K562 (cell line): ENCODE data around the gene ZNF618. TPM values are rescaled to one million over a fixed set of nuclear protein-coding genes. Genes with fewer than 3 reads are reported as not detected.

Experiments
- ATAC-seq: fragments of 200-7000 bp; cut with Tn5 transposase; 3 replicates; pipeline ENCODE4 v1.9.1; 2020; ENCODE audit warnings: moderate library complexity
- BruUV-seq: library from RNA; stranded (reverse); fragments of 400-500 nt; replicated peaks from 2 replicates; lab custom pipeline; 2021; lab: Mats Ljungman, UMichigan
- CTCF ChIA-PET: fragments of 300-600 bp; formaldehyde crosslinking; extraction: SDS; loops from one replicate; lab custom pipeline; 2021; ENCODE audit warnings: low intra/inter-chr PET ratio; lab: Yijun Ruan, JAX
- POLR2A ChIA-PET: fragments of 300-600, 350-650 bp; sonication (Branson Sonifier 250); formaldehyde crosslinking; extraction: SDS; loops from one replicate; lab custom pipeline; 2021; ENCODE audit warnings: antibody characterized with exemption, inconsistent platforms; lab: Yijun Ruan, JAX
- DNase-seq, 4 experiments: peaks; one replicate each; pipeline versions ENCODE4 v3.0.0 to v3.0.0-alpha.2; 2011 to 2018; ENCODE audit warnings: low spot score in 3 of 4, mixed read lengths in 3 of 4; ENCODE audit errors: extremely low read depth in 1 of 4
- FAIRE-seq: peaks from 2 replicates; lab custom pipeline; 2011; peaks lifted over from hg19 to GRCh38; lab: Jason Lieb, UNC
- H2AFZ ChIP-seq: 2 replicates; pipeline ENCODE4 v1.6.0; 2011; ENCODE audit warnings: low read depth, low read length, control low read depth, inconsistent platforms
- H3K27ac ChIP-seq: fragments of 200-600 bp; 3 replicates; pipeline ENCODE4 v1.8.0; 2011; ENCODE audit warnings: low read depth, mild to moderate bottlenecking, control low read depth, inconsistent platforms, low read length, moderate library complexity, mixed read lengths; ENCODE audit errors: extremely low read depth
- H3K27me3 ChIP-seq, 2 experiments: fragments of 300-600 bp in 1 of 2; 2 replicates in 1 of 2; 3 replicates in 1 of 2; pipeline versions ENCODE4 v1.6.0 to v1.8.0; 2011; ENCODE audit warnings: inconsistent platforms in 2 of 2, low read length in 2 of 2, mild to moderate bottlenecking in 1 of 2, mixed read lengths in 1 of 2, moderate library complexity in 1 of 2; ENCODE audit not compliant: control insufficient read depth in 2 of 2, insufficient read depth in 2 of 2
- H3K36me3 ChIP-seq: fragments of 300-600 bp; 3 replicates; pipeline ENCODE4 v1.8.0; 2011; ENCODE audit warnings: mild to moderate bottlenecking, low read length, inconsistent platforms; ENCODE audit not compliant: control insufficient read depth, insufficient read depth
- H3K4me1 ChIP-seq, 2 experiments: fragments of 200-600 bp in 1 of 2; replicated peaks in 1 of 2; 2 replicates in 1 of 2; 3 replicates in 1 of 2; pipeline versions ENCODE4 v1.5.1 to v1.8.0; 2011; ENCODE audit warnings: inconsistent platforms in 2 of 2, low read length in 2 of 2, mild to moderate bottlenecking in 1 of 2, mixed read lengths in 1 of 2, moderate library complexity in 1 of 2; ENCODE audit not compliant: control insufficient read depth in 2 of 2, insufficient read depth in 2 of 2
- H3K4me2 ChIP-seq: 2 replicates; pipeline ENCODE4 v1.6.1; 2011; ENCODE audit warnings: low read length, control low read depth, inconsistent platforms, mixed read lengths; ENCODE audit not compliant: insufficient read depth
- H3K4me3 ChIP-seq: fragments of 200-600 bp; sonication (generic), shearing (Covaris generic); 2 replicates; pipeline ENCODE4 v1.5.1; 2016; ENCODE audit warnings: control low read depth, inconsistent platforms
- H3K79me2 ChIP-seq: fragments of 200-600 bp; 3 replicates; pipeline ENCODE4 v1.8.0; 2011; ENCODE audit warnings: low read length, inconsistent platforms; ENCODE audit not compliant: control insufficient read depth, insufficient read depth
- H3K9ac ChIP-seq, 2 experiments: 2 replicates each; pipeline versions ENCODE4 v1.6.0 to v1.6.1; 2011; ENCODE audit warnings: low read depth in 2 of 2, low read length in 2 of 2, control low read depth in 1 of 2, inconsistent platforms in 1 of 2, mild to moderate bottlenecking in 1 of 2, mixed read lengths in 1 of 2; ENCODE audit not compliant: insufficient read depth in 1 of 2
- H3K9me1 ChIP-seq: one replicate; pipeline ENCODE4 v1.6.0; 2011; ENCODE audit warnings: inconsistent platforms, mild to moderate bottlenecking, low read length, moderate library complexity; ENCODE audit not compliant: control insufficient read depth, insufficient read depth
- H3K9me3 ChIP-seq: replicated peaks from 2 replicates; pipeline ENCODE4 v1.5.1; 2011; ENCODE audit warnings: low read depth, low read length, inconsistent platforms; ENCODE audit not compliant: control insufficient read depth, insufficient read depth
- H4K20me1 ChIP-seq: replicated peaks from 2 replicates; pipeline ENCODE4 v1.6.1; 2011; ENCODE audit warnings: low read length, inconsistent platforms, mixed read lengths; ENCODE audit not compliant: control insufficient read depth, insufficient read depth
- BCLAF1 ChIP-seq, 2 experiments: fragments of 450-650 bp in 1 of 2; IDR thresholded peaks; 2 replicates each; pipeline ENCODE4 v1.6.1; 2011 to 2017; ENCODE audit warnings: low read depth in 2 of 2, antibody characterized with exemption in 1 of 2, borderline replicate concordance in 1 of 2, low read length in 1 of 2, mild to moderate bottlenecking in 1 of 2, mixed read lengths in 1 of 2; ENCODE audit not compliant: control insufficient read depth in 1 of 2
- CHD1 ChIP-seq: fragments of 200-600 bp; sonication (generic); IDR thresholded peaks from one replicate; pipeline ENCODE4 v1.6.1; 2012; ENCODE audit warnings: mild to moderate bottlenecking, moderate library complexity, low read length, inconsistent platforms
- FOXJ2 ChIP-seq: fragments of 200-800 bp; sonication (Bioruptor generic); IDR thresholded peaks from 2 replicates; pipeline ENCODE4 v1.6.1; 2016; ENCODE audit warnings: missing genetic modification characterization, missing compliant biosample characterization
- HEY1 ChIP-seq: fragments of 250-450 bp; sonication (Bioruptor Pico); IDR thresholded peaks from 2 replicates; pipeline ENCODE4 v1.5.0; 2020; ENCODE audit warnings: mild to moderate bottlenecking, moderate library complexity, borderline replicate concordance
- KAT8 ChIP-seq: fragments of 450-650 bp; IDR thresholded peaks from 2 replicates; pipeline ENCODE4 v1.6.1; 2016; ENCODE audit warnings: low read depth, mild to moderate bottlenecking
- PHF8 ChIP-seq: fragments of 200-600 bp; sonication (generic); IDR thresholded peaks from 2 replicates; pipeline ENCODE4 v1.6.1; 2012; ENCODE audit warnings: mixed run types, mild to moderate bottlenecking, inconsistent platforms, low read length, moderate library complexity, borderline replicate concordance
- SIN3A ChIP-seq, 2 experiments: fragments of 150-350 bp in 1 of 2; IDR thresholded peaks; 2 replicates each; pipeline ENCODE4 v1.6.1; 2011 to 2016; ENCODE audit warnings: borderline replicate concordance in 2 of 2, low read depth in 2 of 2, low read length in 2 of 2, mild to moderate bottlenecking in 2 of 2, moderate library complexity in 2 of 2; ENCODE audit not compliant: control insufficient read depth in 1 of 2
- TAF15 ChIP-seq: fragments of 200-400 bp; formaldehyde crosslinking; IDR thresholded peaks from 2 replicates; pipeline ENCODE4 v1.6.1; 2017; ENCODE audit warnings: mild to moderate bottlenecking, low read depth, low read length, moderate library complexity
- TBP ChIP-seq: optimal IDR thresholded peaks from 2 replicates; pipeline ENCODE3; 2011; ENCODE audit warnings: low read depth, low read length, improper control_type of control experiment
- THRA ChIP-seq: fragments of 450-650 bp; IDR thresholded peaks from 2 replicates; pipeline ENCODE4 v1.6.1; 2017; ENCODE audit warnings: mild to moderate bottlenecking, moderate library complexity
- ZKSCAN3 ChIP-seq: fragments of 250-450 bp; sonication (Bioruptor Pico); IDR thresholded peaks from 2 replicates; pipeline ENCODE4 v1.4.0; 2020
- ZNF780A ChIP-seq: fragments of 250-450 bp; sonication (Bioruptor Pico); IDR thresholded peaks from 2 replicates; pipeline ENCODE4 v1.5.0; 2021; ENCODE audit warnings: mild to moderate bottlenecking
- WGBS: fragments of 100-300 bp; shearing (Covaris generic); methylation state at CpG from one replicate; pipeline ENCODE4 v1.1.6; 2016; ENCODE audit warnings: low coverage, mixed read lengths; ENCODE audit not compliant: insufficient coverage; ENCODE audit errors: missing lambda C conversion rate; 5-methylcytosine and 5-hydroxymethylcytosine counted together
- in situ Hi-C: fragments of 300-500 bp; cut with MboI; formaldehyde crosslinking; loops from 4 replicates; pipeline ENCODE4 v1.15.0; 2018; ENCODE audit warnings: inconsistent platforms, mixed read lengths
- intact Hi-C: fragments of 100-400 bp; cut with micrococcal nuclease; formaldehyde crosslinking; loops from 2 replicates; pipeline ENCODE4 v1.14.2; 2022
- polyA plus RNA-seq, 8 experiments: library from polyadenylated mRNA; depleted of rRNA in 4 of 8; stranded (reverse) in 5 of 8; unstranded in 3 of 8; fragments of >200 nt; fragmentation: Nextera tagmentation in 2 of 8; fragmentation: Illumina TruSeq in 1 of 8; extraction: Ambion mirVana in 2 of 8; extraction: Trizol in 1 of 8; gene quantifications; 2 replicates each; pipeline versions ENCODE4 v1.2.1 to v1.2.3, GENCODE V29; 2011 to 2014; ENCODE audit warnings: inconsistent platforms in 1 of 8, missing spikeins in 1 of 8
- total RNA-seq, 7 experiments: library from RNA; depleted of rRNA in 6 of 7; stranded (reverse); fragments of >200 nt in 6 of 7; fragmentation: Illumina TruSeq in 2 of 7; extraction: Trizol in 2 of 7; gene quantifications; 2 replicates each; pipeline versions ENCODE4 v1.2.1 to v1.2.3, GENCODE V29; 2011 to 2021; ENCODE audit warnings: low replicate concordance in 1 of 7

ZNF618 gene
- total and polyA plus RNA-seq, 9 of the 15 experiments (the other 6 are each of a cell fraction or from before 2014, with no cell fraction given), result 0.08 to 13.7 (median 3.4) TPM

GRCh38 chr9:113901221-113901688 is 25.1 kb downstream of the ZNF618 start:
- FAIRE-seq (no peak), DNase-seq (no peak), ATAC-seq (no peak)
- Histone ChIP-seq H3K9ac (no peak overlapping the region), H3K4me3 (no peak overlapping the region), H3K4me2 (no peak overlapping the region), H3K9me3 (no peaks in the 10 kb centered on the region), H3K9me1 (no peaks in the 10 kb centered on the region), H4K20me1 (no peaks in the 10 kb centered on the region), H3K79me2 (0 out of 3 replicates have a peak, but pooled peaks cover 3% of the 10 kb centered on the region), H3K4me1 (no peaks in the 10 kb centered on the region), H3K36me3 (no peaks in the 10 kb centered on the region), H2AFZ (no peak overlapping the region), H3K27me3 (peaks cover 0 to 18% of the 10 kb centered on the region in 2 experiments; a peak in 3 of 5 replicates), H3K27ac (no peak overlapping the region)
- BruUV-seq, result no TSS peak
- WGBS, result 60% methylated on average over 15 of the region's 17 CpGs
- CTCF ChIA-PET, result no interaction called here
- TF ChIP-seq SIN3A (IDR thresholded peaks at IDR 0.05; ENCODE audit: borderline replicate concordance in 2 of 2, control insufficient read depth in 1 of 2, low read depth in 2 of 2, low read length in 2 of 2) (no peak), ZNF780A (CRISPR knock-in tag) (no peak), FOXJ2 (tag) (no peak), PHF8 (no peak), TBP (no peak), HEY1 (no peak), ZKSCAN3 (CRISPR knock-in tag) (no peak), BCLAF1 (IDR thresholded peaks at IDR 0.05; ENCODE audit: borderline replicate concordance in 1 of 2, control insufficient read depth in 1 of 2, low read depth in 2 of 2, low read length in 1 of 2) (no peak), TAF15 (no peak), THRA (no peak), CHD1 (no peak), KAT8 (no peak)
- in situ Hi-C loops, result no loop called here
- POLR2A ChIA-PET, result interaction anchor here (0.6 to 1.3 kb wide), 2 partner anchors 15 to 194 kb away, joined by 3 read pairs; no protein-coding TSS in a partner anchor
- intact Hi-C loops, result no loop called here
